NK-92 (cell line): ENCODE data around the gene ASPSCR1.

Experiments
- DNase-seq: peaks from one replicate; lab custom pipeline; 2025; ENCODE audit not compliant: unreplicated experiment; lab: John Stamatoyannopoulos, UW

Gene ASPSCR1

GRCh38 chr17:82023447-82024241 lies 46.2 kb downstream of the ASPSCR1 start:
- no peak for DNase-seq

- no peak for DNase-seq
These were observed 47.4 kb downstream of the ASPSCR1 start for GRCh38 chr17:82024859-82025258.

GRCh38 chr17:82025401-82026107 lies 48.1 kb downstream of the ASPSCR1 start:
- DNase-seq, result no peak

GRCh38 chr17:82028246-82028645 lies 50.8 kb downstream of the ASPSCR1 start:
- DNase-seq, result no peak

- DNase-seq, result no peak
These were observed 51.5 kb downstream of the ASPSCR1 start for GRCh38 chr17:82028966-82029365.

GRCh38 chr17:82029391-82029790 lies 52.0 kb downstream of the ASPSCR1 start:
- no peak for DNase-seq

- DNase-seq, result no peak
These were observed 52.6 kb downstream of the ASPSCR1 start for GRCh38 chr17:82029990-82030469.

- no peak for DNase-seq
These were observed 53.3 kb downstream of the ASPSCR1 start for GRCh38 chr17:82030470-82031302.

GRCh38 chr17:82031303-82031884 lies 54.0 kb downstream of the ASPSCR1 start, which contains the start of gene RAC3:
Gene RAC3 (plus strand): TSS chr17:82031678. CDS start chr17:82031762, 84 bp downstream.
- no peak for DNase-seq

GRCh38 chr17:82031885-82032627 lies 54.6 kb downstream of the ASPSCR1 start:
- DNase-seq, result no peak

- DNase-seq, result no peak
These were observed 56.1 kb downstream of the ASPSCR1 start for GRCh38 chr17:82033359-82034085.

GRCh38 chr17:82034371-82035011 lies 57.1 kb downstream of the ASPSCR1 start:
- no peak for DNase-seq

GRCh38 chr17:82035488-82035887 lies 58.1 kb downstream of the ASPSCR1 start:
- DNase-seq, result no peak

GRCh38 chr17:82035956-82036633 lies 58.7 kb downstream of the ASPSCR1 start:
- no peak for DNase-seq

GRCh38 chr17:82036634-82037091 lies 59.2 kb downstream of the ASPSCR1 start:
- no peak for DNase-seq

- DNase-seq, result peak; percentile 59
These were observed 59.9 kb downstream of the ASPSCR1 start, which contains the start of gene DCXR for GRCh38 chr17:82037092-82037888. Gene DCXR (minus strand): TSS chr17:82037697. CDS start chr17:82037682, 15 bp downstream.

GRCh38 chr17:82037889-82038195 lies 60.4 kb downstream of the ASPSCR1 start:
- DNase-seq, result no peak
